Thyroid gland (tissue), 4 donors: ENCODE measurements around the gene ELMO1. TPM values are rescaled to one million over a fixed set of nuclear protein-coding genes. Genes with fewer than 3 reads are reported as not detected.

Experiments
- DNase-seq, 2 donors: peaks; one replicate each; pipeline ENCODE4 v3.0.0-alpha.2; 2019
- H3K27ac ChIP-seq, 3 donors: fragments of 200-600 bp; sonication (generic); 1 replicate in 2 of 3; 2 replicates in 1 of 3; pipeline ENCODE4 v1.5.1; 2016 to 2019; ENCODE audit warnings: mild to moderate bottlenecking in 1 of 3, moderate library complexity in 1 of 3
- H3K27me3 ChIP-seq: fragments of 200-600 bp; sonication (generic); one replicate; pipeline ENCODE4 v1.5.1; 2019
- H3K36me3 ChIP-seq, 2 donors: fragments of 200-600 bp; sonication (generic); one replicate each; pipeline ENCODE4 v1.5.1; 2016 to 2019
- H3K4me1 ChIP-seq, 2 donors: fragments of 200-600 bp; sonication (generic); one replicate each; pipeline ENCODE4 v1.5.1; 2017 to 2019
- H3K4me3 ChIP-seq, 3 donors: fragments of 200-600 bp; sonication (generic); replicated peaks in 1 of 3; 1 replicate in 2 of 3; 2 replicates in 1 of 3; pipeline ENCODE4 v1.5.1; 2016; ENCODE audit warnings: mild to moderate bottlenecking in 1 of 3
- H3K9me3 ChIP-seq: fragments of 200-600 bp; sonication (generic); one replicate; pipeline ENCODE4 v1.5.1; 2017
- CTCF ChIP-seq, 6 experiments: fragments of 200-600 bp in 3 of 6; fragments of 450-650 bp in 3 of 6; sonication (generic) in 3 of 6; IDR thresholded peaks; one replicate each; pipeline ENCODE4 v1.5.1; 2016 to 2019; ENCODE audit warnings: antibody characterized with exemption in 6 of 6, mild to moderate bottlenecking in 2 of 6, inconsistent platforms in 1 of 6, moderate library complexity in 1 of 6
- POLR2A ChIP-seq, 2 donors: fragments of 450-650 bp; IDR thresholded peaks; one replicate each; pipeline ENCODE4 v1.6.1; 2017; ENCODE audit warnings: antibody characterized with exemption in 2 of 2, mild to moderate bottlenecking in 2 of 2, moderate library complexity in 1 of 2
- WGBS, 2 donors: methylation state at CpG; one replicate each; pipeline ENCODE4 v1.1.5; 2017; 5-methylcytosine and 5-hydroxymethylcytosine counted together
- intact Hi-C: fragments of 100-400 bp; cut with DNase I; formaldehyde crosslinking; loops from one replicate; pipeline ENCODE4 v1.15.1; 2023
- total RNA-seq, 4 donors: library from RNA; depleted of rRNA; stranded (reverse); fragments of >200 nt; gene quantifications; one replicate each; pipeline ENCODE4 v1.2.3, GENCODE V29; 2016

Gene ELMO1
- total RNA-seq, 4 donors from 2014 or later: 168 to 423 (median 312) TPM

DNA sequence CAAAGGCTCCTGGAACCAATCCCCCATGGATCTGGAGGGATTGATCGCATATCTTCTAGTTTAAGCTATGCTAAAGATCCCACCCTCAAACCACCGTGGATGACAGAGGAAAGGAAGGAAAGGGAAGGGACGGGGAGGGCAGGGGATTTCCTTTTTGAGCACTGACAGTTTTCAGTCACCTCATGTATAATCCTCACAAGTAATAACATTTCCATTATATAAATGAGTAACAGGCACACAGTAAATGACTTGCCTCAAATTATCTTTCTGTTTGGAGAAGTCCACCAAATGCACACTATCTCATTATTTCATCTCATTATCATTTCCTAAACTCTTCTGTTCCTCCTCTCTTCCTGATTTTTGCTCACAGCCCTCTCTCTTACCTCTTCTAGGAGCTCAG is 597.3 kb downstream of the ELMO1 start:
- intact Hi-C loops: no loop called here
- no peak for DNase-seq
- no peak for TF ChIP-seq CTCF (IDR thresholded peaks at IDR 0.05)
- TF ChIP-seq POLR2A (IDR thresholded peaks at IDR 0.05): no peak
- Histone ChIP-seq H3K27ac (no peak overlapping the region), H3K9me3 (no peaks in the 10 kb centered on the region), H3K4me3 (no peak overlapping the region), H3K4me1 (no peaks in the 10 kb centered on the region), H3K27me3 (no peaks in the 10 kb centered on the region), H3K36me3 (peaks cover 21 to 22% of the 10 kb centered on the region in 2 donors)
- WGBS, 2 donors: 79 to 82% methylated on average over 3 of the region's 3 CpGs

- TF ChIP-seq POLR2A (IDR thresholded peaks at IDR 0.05) (no peak), CTCF (IDR thresholded peaks at IDR 0.05) (no peak)
- intact Hi-C loops: no loop called here
- DNase-seq: no peak
- Histone ChIP-seq H3K9me3 (no peaks in the 10 kb centered on the region), H3K27ac (no peak overlapping the region), H3K36me3 (peaks cover 0 to under 1% of the 10 kb centered on the region in 2 donors), H3K4me1 (no peaks in the 10 kb centered on the region), H3K4me3 (no peak overlapping the region), H3K27me3 (no peaks in the 10 kb centered on the region)
- WGBS, 2 donors: 97 to 98% methylated on average over 4 of the region's 4 CpGs
Observed at GRCh38 chr7:36847946-36848345, 600.7 kb downstream of the ELMO1 start.

- no peak overlapping the region for H3K4me3 ChIP-seq
- TF ChIP-seq CTCF (IDR thresholded peaks at IDR 0.05) (no peak), POLR2A (IDR thresholded peaks at IDR 0.05) (no peak)
- no peak overlapping the region for H3K27ac ChIP-seq
- 75 to 82% methylated on average over 2 of the region's 2 CpGs for WGBS, 2 donors
- no peaks in the 10 kb centered on the region for H3K9me3 ChIP-seq
- H3K4me1 ChIP-seq: no peaks in the 10 kb centered on the region
- no peak for DNase-seq
- no peaks in the 10 kb centered on the region for H3K36me3 ChIP-seq
- no peaks in the 10 kb centered on the region for H3K27me3 ChIP-seq
- intact Hi-C loops: no loop called here
Observed at GRCh38 chr7:36844374-36844773, 604.3 kb downstream of the ELMO1 start.

GRCh38 chr7:36840904-36841303 is 607.8 kb downstream of the ELMO1 start:
- 87 to 92% methylated on average over 7 of the region's 7 CpGs for WGBS, 2 donors
- no peaks in the 10 kb centered on the region for H3K27me3 ChIP-seq
- no peak for DNase-seq
- no peak for TF ChIP-seq POLR2A (IDR thresholded peaks at IDR 0.05)
- no peak for TF ChIP-seq CTCF (IDR thresholded peaks at IDR 0.05)
- no peaks in the 10 kb centered on the region for H3K9me3 ChIP-seq
- intact Hi-C loops: no loop called here
- no peak overlapping the region for H3K4me3 ChIP-seq
- H3K36me3 ChIP-seq: no peaks in the 10 kb centered on the region
- H3K4me1 ChIP-seq: no peaks in the 10 kb centered on the region
- H3K27ac ChIP-seq: no peak overlapping the region

- 77 to 80% methylated on average over 9 of the region's 9 CpGs for WGBS, 2 donors
- no peak for TF ChIP-seq POLR2A (IDR thresholded peaks at IDR 0.05)
- TF ChIP-seq CTCF (IDR thresholded peaks at IDR 0.05): no peak
- intact Hi-C loops: no loop called here
- no peak for DNase-seq
- no peak overlapping the region for H3K4me3 ChIP-seq
- H3K9me3 ChIP-seq: no peaks in the 10 kb centered on the region
- no peaks in the 10 kb centered on the region for H3K4me1 ChIP-seq
- no peaks in the 10 kb centered on the region for H3K27me3 ChIP-seq
- no peak overlapping the region for H3K27ac ChIP-seq
- H3K36me3 ChIP-seq: no peaks in the 10 kb centered on the region
Observed at GRCh38 chr7:36838616-36839225, 609.9 kb downstream of the ELMO1 start.
